Testis (tissue), 2 donors: ENCODE measurements around the gene TULP1.

ENCODE experiments used
- CTCF ChIP-seq, 3 experiments: fragments of 450-650 bp in 2 of 3; fragments of 200-600 bp in 1 of 3; sonication (generic) in 1 of 3; IDR thresholded peaks; one replicate each; pipeline ENCODE4 v1.5.1; 2016 to 2019; ENCODE audit warnings: antibody characterized with exemption in 3 of 3, mild to moderate bottlenecking in 2 of 3, moderate library complexity in 1 of 3
- POLR2A ChIP-seq: fragments of 450-650 bp; IDR thresholded peaks from one replicate; pipeline ENCODE4 v1.6.1; 2017; ENCODE audit warnings: antibody characterized with exemption, mild to moderate bottlenecking, moderate library complexity

DNA sequence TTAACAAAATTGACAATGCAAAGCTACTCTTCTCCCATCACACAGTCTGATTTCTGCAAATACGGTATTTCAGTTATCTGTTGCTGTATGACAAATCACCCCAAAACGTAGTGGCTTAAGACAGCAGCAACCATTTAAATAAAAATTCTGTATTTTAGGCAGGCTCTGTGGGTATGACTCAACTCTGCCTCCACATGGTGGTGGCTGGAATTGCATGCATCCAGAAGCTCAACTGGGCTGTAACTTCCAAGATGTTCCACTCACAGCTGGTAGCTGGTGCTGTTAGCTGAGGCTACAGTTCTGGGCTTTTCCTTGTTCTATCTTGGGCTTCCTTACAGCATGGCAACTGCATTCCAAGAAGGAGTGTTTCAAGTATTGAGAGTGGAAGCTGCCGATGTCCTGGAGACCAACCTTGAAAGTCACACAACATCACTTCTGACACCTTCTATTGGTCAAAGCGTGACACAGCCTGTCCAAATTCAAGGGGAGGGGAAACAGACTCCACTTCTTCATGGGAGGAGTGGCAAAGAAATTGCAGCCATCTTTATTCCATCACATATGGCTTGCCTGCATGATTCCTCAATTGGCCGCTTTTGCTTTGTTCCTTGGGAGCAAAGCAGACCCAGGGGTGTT is 39.7 kb upstream of the TULP1 start:
- TF ChIP-seq POLR2A (no peak), CTCF (IDR thresholded peaks at IDR 0.05) (peak; percentile 11 to 50 (median 26))
